ENCODE data around the gene CHIT1. TPM values are rescaled to one million over a fixed set of nuclear protein-coding genes. Genes with fewer than 3 reads are reported as not detected.

The CHIT1 gene
- total and polyA plus RNA-seq, 9 of the 15 experiments (the other 6 are each of a cell fraction or from before 2014, with no cell fraction given): not detected

DNA sequence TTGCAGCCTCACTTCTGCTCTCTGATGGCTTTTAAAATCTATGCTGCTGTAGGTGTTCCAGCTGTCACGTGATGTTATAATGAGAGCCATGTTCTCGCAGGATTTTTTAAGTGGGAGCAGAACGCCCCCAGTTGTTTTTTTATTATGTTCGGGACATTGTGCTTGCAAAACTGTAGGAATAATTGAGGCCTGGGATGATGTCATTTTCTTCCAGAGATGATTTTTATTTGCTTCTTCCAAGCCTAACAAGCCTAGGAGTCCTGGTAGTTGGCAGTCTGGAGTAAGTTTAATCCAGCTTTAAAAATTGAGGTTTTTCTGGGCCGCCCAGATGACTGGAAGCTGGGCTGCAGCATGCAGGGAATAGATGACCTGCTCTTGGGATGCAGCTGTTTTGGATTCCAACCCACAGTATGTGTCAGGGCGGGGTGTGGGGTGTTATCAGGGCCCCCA lies 34.6 kb upstream of the CHIT1 start:
- Histone ChIP-seq H3K27ac (ENCODE audit: extremely low read depth, low read depth, low read length) (no peak overlapping the region), H3K4me2 (ENCODE audit: insufficient read depth, low read length) (no peak overlapping the region), H3K4me1 (replicated peaks in 1 of 2; ENCODE audit: control insufficient read depth in 2 of 2, insufficient read depth in 2 of 2, low read length in 2 of 2) (peaks cover 4 to 5% of the 10 kb centered on the region in 2 experiments; a peak in 4 of 5 replicates), H3K9me1 (ENCODE audit: control insufficient read depth, insufficient read depth, low read length) (no peaks in the 10 kb centered on the region), H2AFZ (ENCODE audit: low read depth, low read length) (no peak overlapping the region), H3K27me3 (ENCODE audit: control insufficient read depth in 2 of 2, insufficient read depth in 2 of 2, low read length in 2 of 2) (peaks cover 13 to 18% of the 10 kb centered on the region in 2 experiments), H3K36me3 (ENCODE audit: control insufficient read depth, insufficient read depth, low read length) (no peaks in the 10 kb centered on the region), H3K4me3 (no peak overlapping the region), H3K79me2 (ENCODE audit: control insufficient read depth, insufficient read depth, low read length) (no peaks in the 10 kb centered on the region), H3K9ac (ENCODE audit: insufficient read depth in 1 of 2, low read depth in 2 of 2, low read length in 2 of 2) (no peak overlapping the region), H3K9me3 (replicated peaks; ENCODE audit: control insufficient read depth, insufficient read depth, low read depth, low read length) (no peaks in the 10 kb centered on the region), H4K20me1 (replicated peaks; ENCODE audit: control insufficient read depth, insufficient read depth, low read length) (no peaks in the 10 kb centered on the region; the same call in 1 of the 2 replicates)
- 17% methylated on average over 6 of the region's 6 CpGs for WGBS (ENCODE audit: insufficient coverage, low coverage, missing lambda C conversion rate)
- no peak for FAIRE-seq
- BruUV-seq (replicated peaks): no TSS peak
- in situ Hi-C loops (cut with MboI) (no loop called here), intact Hi-C loops (cut with micrococcal nuclease) (no loop called here)
- ChIA-PET CTCF (ENCODE audit: low intra/inter-chr PET ratio) (interaction anchor here (0.6 kb wide), 1 partner anchor 224 kb away, joined by 3 read pairs; no protein-coding TSS in a partner anchor), POLR2A (no interaction called here)
- TF ChIP-seq ZBTB26 (CRISPR knock-in tag; IDR thresholded peaks at IDR 0.05) (no peak), NR0B1 (IDR thresholded peaks at IDR 0.05; ENCODE audit: partially characterized antibody) (no peak), ZNF695 (CRISPR knock-in tag; IDR thresholded peaks at IDR 0.05) (no peak), RAD51 (IDR thresholded peaks at IDR 0.05; ENCODE audit: borderline replicate concordance, low read depth) (peak; percentile 72), HES1 (IDR thresholded peaks at IDR 0.05; ENCODE audit: low read depth) (no peak), TFE3 (CRISPR knock-in tag; IDR thresholded peaks at IDR 0.05) (peak; percentile 93), ZNF232 (CRISPR knock-in tag; IDR thresholded peaks at IDR 0.05) (no peak), ETV6 (IDR thresholded peaks at IDR 0.05; ENCODE audit: borderline replicate concordance in 1 of 2, low read depth in 2 of 2, low read length in 1 of 2) (no peak), ETV6 (CRISPR knock-in tag; IDR thresholded peaks at IDR 0.05; ENCODE audit: borderline replicate concordance) (no peak), ZNF76 (CRISPR knock-in tag; IDR thresholded peaks at IDR 0.05; ENCODE audit: borderline replicate concordance) (no peak), ARID2 (IDR thresholded peaks at IDR 0.05) (no peak), CBFB (CRISPR knock-in tag; IDR thresholded peaks at IDR 0.05) (no peak), ARNT (IDR thresholded peaks at IDR 0.05) (no peak), TOE1 (IDR thresholded peaks at IDR 0.05; ENCODE audit: borderline replicate concordance) (peak; percentile 64), TOE1 (CRISPR knock-in tag; IDR thresholded peaks at IDR 0.05; ENCODE audit: borderline replicate concordance, low read depth) (no peak)
- TF ChIP-seq, protein P1, sequence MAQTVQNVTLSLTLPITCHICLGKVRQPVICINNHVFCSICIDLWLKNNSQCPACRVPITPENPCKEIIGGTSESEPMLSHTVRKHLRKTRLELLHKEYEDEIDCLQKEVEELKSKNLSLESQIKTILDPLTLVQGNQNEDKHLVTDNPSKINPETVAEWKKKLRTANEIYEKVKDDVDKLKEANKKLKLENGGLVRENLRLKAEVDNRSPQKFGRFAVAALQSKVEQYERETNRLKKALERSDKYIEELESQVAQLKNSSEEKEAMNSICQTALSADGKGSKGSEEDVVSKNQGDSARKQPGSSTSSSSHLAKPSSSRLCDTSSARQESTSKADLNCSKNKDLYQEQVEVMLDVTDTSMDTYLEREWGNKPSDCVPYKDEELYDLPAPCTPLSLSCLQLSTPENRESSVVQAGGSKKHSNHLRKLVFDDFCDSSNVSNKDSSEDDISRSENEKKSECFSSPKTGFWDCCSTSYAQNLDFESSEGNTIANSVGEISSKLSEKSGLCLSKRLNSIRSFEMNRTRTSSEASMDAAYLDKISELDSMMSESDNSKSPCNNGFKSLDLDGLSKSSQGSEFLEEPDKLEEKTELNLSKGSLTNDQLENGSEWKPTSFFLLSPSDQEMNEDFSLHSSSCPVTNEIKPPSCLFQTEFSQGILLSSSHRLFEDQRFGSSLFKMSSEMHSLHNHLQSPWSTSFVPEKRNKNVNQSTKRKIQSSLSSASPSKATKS (CRISPR knock-in tag; IDR thresholded peaks at IDR 0.05): no peak
- DNase-seq (ENCODE audit: extremely low read depth in 1 of 4, low spot score in 3 of 4): peak in 1 of 4 experiments; percentile 13
- no peak for ATAC-seq
